NCI-H2171 treated with DMSO at 0.1 percent for 48 hours (cell line): ENCODE results near the gene ARHGDIA.
A peak's percentile ranks its signal among the peaks of the same experiment; 100 is the strongest.

Source experiments
- DNase-seq: peaks from one replicate; lab custom pipeline; 2025; lab: John Stamatoyannopoulos, UW

ARHGDIA gene

DNA sequence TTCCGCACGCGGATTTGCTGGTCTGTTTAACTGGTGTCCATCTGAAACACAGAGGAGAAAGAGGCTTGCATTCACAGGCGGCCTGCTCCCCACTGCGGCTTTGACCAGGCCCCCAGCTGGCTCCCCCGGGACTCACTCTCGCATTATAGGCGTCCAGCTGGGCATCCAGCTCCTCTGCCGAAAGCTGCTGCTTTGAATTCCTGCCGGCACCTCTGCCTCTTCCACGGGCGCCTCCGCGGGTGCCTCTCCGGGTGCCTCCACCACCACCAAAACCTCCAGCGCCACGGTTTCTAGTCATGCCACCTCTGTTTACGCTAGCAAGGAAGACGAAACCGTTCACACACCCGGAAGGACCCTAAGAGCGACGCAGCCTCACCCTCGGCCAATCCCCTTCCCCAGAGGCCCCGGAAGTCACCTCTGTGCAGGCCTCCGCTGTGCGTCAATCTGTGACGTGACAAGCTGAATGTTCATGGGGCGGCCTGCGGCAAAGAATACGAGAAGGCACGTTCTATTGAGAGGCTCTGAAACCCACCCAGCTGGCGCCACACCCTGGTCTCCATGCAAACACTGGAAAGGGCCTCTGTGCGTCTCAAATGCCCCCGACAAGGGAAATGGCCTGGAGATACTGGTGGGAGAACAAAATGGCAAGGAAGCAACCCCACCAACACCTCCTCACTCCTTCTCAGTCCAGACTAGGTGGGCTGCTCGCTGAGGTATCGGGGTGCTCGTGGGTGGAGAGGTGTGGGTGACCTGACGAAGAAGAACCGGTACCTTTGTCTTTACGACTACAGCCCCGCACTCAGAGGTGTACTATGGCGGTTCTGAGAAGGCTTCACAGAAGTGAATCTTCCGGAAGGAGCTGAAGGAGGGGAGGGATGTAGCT is 17.2 kb upstream of the ARHGDIA start:
- no peak for DNase-seq

DNA sequence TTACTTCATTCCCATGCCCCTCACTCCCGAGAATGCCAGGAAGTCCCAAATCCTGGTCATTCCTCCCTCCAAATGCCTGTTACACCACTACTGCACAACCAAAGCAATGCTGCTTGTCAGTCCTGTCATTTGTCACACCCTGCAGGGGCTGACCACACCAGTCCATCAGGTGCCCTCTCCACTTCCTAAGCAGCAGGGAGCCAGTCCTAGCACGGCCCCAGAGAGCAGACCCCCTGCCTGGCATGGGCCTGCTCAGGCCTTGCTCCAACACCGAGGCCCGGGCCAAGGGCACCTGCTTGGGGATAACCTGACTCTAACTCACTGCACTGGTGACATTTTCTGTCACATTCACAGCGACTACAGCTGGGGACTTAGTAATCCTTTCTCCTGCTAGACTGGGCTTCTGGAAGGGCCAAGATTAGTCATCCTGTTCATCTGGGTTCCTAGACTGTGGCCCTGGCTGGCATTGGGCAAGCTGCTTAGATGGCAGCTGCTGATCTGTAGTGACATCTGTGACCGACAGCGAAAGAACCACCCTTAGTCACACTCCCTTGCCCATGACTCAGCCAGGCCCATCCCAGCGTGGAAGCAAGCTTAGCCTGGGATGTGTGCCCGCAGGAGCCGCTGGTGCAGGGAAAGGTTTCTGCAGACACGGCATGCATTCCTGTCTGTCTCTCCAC is 14.9 kb upstream of the ARHGDIA start:
- no peak for DNase-seq

GRCh38 chr17:81885454-81885853 is 14.3 kb upstream of the ARHGDIA start:
- no peak for DNase-seq

GRCh38 chr17:81884968-81885367 is 13.8 kb upstream of the ARHGDIA start:
- DNase-seq: no peak

DNA sequence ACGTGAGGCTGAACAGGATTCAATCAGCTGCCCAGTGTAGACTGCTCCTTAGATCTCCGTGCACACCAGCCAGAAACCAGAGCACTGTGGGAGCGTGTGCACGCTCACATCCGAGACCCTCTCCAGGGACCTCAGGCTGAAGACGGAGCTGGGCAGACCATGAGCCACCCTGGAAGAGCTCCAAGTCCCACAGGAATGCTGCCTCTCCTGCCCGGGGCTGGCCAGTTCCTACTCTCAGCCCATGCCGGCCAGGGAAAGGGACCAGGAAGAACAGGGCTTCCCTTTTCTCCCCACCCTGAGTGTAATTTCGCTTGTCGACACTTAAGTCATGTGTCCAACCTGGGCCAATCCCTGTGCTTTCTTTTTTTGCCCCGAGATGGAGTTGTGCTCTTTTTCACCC is 13.4 kb upstream of the ARHGDIA start:
- no peak for DNase-seq

GRCh38 chr17:81879121-81879520 is 8.0 kb upstream of the ARHGDIA start:
- no peak for DNase-seq

- no peak for DNase-seq
These were observed 7.2 kb upstream of the ARHGDIA start for GRCh38 chr17:81878294-81878693.

DNA sequence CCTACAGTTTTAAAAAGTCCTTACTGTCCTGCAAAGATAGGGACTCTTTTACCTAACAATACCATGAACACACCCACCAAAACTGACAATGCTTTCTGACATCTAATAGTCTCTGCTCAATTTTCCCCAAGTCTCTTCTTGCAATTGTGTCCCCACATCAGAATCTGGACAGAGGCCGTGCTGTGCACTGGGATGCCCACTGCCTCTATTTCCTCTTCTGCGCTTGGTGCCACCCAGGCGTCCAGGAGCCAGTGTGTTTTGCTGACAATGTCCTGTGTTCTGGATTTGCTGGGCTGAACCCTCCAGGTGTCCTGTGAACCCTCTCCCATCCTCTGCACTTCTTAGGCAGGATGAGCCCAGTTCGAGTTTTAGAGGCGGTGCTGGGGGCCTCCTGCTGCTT is 6.4 kb upstream of the ARHGDIA start:
- no peak for DNase-seq

GRCh38 chr17:81871387-81872230 is 472 bp upstream of the ARHGDIA start:
- DNase-seq: peak; percentile 79

DNA sequence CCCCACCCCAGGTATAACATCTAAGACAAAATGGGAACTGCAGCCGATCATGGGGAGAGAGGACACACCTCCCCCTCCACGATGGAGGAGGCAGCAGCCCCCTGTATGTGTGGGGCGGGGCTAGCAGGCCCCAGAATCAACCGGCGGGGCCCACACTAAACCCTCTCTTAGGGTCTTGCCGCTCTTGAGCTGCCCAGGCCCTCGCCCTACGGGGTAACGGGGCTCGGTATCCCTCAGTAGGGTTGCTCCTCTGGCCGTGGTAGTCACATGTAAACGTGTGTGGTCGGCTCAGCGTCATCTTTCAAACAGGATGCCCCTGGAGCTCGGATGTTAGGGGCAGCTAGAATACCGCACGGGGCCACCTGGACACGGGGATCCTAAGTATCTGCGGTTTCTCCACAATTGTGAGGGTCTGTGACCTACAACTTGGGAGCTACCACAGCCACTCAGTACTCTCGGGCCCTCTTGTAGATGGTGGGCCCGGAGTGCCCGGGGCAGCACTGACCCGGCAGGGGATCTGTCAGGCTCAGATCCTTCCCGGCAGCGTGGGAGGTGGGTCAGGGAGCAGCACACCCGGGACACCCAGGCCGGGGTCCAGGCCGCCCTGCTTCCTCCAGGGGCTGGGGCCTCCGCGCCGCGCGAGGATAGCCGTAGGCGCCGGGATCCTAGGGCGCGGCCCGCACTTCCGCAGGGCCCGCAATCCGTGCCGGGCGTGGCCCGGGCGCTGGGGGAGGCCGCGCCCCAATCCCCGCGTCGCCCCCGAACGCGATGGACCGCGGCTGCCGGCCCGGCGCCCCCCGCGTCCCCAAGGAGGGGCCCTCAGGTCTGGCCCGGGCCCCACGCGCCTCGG is 781 bp downstream of the ARHGDIA start:
- DNase-seq: no peak

DNA sequence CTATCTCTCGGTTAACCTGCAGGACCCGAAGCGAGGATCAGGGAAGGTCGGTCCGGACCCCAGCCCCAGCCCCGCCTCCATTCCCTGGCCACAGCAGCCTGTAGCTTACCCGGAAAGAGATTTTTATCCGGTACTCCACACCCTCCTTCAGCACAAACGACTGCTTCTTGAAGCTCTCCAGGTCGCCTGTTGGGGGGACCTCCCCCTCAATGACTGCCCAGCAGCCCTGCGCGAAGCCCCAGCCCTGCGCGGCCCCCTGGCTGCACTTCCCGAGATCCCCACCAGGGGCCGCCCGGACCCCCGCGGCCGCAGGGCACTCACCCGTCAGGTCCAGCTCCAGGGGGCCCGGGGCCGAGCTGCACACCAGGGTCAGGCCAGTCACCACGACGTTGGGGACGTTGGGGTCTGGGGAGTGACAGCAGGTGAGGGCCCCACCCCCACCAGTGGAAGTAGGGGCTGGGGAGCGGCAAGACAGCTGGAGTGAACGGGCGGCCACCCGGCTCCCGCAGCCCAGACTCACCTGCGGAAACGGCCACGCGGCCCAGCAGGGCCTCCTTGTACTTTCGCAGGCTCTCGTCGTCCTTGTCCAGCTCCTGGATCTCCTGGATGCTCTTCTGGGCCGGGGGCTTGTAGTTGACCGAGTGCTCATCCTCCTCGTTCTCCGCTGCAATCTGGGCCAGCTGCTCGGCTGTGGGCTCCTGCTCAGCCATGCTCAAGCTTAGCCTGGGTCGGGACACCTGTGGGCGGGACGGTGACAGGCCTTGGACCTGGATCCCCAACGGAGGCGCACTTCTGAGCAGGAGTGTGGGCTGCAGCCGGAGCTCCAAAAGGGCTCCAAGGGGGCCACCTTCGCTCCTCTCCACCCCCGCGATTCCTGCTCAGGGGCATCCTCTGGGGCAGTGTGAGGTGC is 1.7 kb downstream of the ARHGDIA start:
- DNase-seq: no peak

- no peak for DNase-seq
These were observed 2.4 kb downstream of the ARHGDIA start for GRCh38 chr17:81868674-81869220.

- no peak for DNase-seq
These were observed 3.0 kb downstream of the ARHGDIA start for GRCh38 chr17:81867991-81868673.

- DNase-seq: peak; percentile 43
These were observed 3.8 kb downstream of the ARHGDIA start for GRCh38 chr17:81867170-81867990.

DNA sequence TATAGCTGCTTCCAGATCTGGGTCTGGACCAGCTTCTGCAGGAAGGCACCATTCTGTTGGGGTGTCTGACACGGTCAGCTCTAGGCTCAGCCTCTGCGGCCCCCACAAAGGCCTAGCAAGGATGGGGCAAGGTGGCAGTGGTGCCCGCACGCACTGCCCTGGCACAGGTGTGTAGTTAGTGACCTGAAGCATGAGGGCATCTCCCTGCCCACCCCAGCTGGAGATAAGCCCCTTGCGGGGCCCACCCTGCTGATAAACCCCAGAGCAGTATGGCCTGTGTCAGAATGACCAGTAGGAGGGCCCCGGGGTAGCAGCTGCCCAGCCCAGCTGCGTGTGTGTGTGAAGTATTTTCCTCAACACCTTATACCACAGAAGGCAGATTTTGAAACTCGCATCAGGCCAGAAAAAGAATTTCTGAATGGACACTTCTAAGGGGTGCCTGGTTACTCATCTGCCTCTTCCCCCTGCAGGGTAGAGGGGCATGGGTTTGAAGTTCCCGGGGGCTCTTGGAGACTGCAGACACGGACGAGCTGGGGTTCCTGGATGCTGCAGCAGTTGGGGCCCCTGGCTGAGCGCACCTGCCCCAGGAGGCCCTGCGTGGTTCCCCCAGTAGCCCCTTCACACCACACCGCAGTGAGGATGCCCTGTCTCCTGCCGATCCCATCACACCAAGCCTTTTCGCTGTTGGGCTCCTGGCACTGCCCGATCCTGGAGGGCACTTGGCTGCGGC is 4.5 kb downstream of the ARHGDIA start:
- DNase-seq: no peak

DNA sequence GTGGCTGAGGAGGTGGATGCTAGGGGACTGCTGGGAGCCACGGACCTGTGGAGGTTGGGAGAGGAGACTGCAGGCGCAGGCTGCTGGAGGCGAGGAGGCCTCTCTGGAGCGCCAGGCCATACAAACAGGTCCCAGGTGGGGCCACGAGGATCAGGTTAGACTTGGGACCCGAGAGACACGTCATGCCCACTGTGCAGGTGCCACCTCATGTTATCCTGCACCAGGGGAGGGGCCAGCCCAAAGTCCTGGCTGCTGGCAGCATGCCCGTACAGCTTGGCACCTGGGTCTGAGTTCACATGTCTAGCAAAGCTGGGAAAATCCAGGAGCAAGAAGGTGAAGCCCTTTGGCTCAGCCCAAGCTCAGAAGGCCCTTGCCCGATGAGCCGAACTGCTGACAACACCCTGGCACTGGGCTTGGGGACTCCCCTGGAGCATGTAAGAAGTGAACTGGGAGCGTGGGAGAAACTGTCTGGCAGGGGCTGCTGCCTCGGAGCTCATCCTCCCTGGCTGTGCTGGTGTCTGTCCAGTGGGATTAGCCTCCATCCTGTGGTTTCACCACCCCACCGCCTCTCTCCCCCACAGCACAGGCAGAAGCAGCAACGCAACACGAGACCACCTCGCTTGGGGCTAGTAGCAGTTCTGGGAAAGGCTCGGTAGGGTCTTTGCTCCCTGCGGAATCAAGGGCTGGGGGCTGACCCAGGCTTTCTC is 5.3 kb downstream of the ARHGDIA start:
- DNase-seq: peak; percentile 26

DNA sequence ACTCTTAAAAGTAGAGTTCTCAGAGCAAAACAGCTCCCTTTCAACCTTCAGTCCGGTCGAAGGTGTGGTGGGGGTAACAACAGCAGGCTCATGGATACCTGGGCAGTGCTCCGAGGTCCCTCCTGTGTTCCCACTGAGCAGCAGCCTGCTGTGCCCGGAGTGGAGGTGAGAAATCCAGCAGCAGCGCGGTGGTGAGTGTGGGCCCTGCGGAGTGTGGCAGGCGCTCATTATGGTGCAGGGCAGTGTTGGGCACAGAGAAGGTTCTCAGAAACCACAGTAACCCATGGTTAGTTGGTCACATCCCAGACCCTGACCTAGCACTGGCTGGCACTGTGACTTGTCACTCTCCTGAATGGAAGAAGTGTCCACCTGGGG is 5.8 kb downstream of the ARHGDIA start:
- DNase-seq: no peak
